ENCODE results near the gene LIPC.

- no peak for TF ChIP-seq CEBPB (IDR thresholded peaks at IDR 0.05; ENCODE audit: low read depth, low read length)
- TF ChIP-seq CTCF (conservative IDR thresholded peaks at IDR 0.05; ENCODE audit: low read depth, low read length): no peak
- TF ChIP-seq POLR2A (IDR thresholded peaks at IDR 0.05; ENCODE audit: low read depth, low read length): no peak
- TF ChIP-seq RFX5 (IDR thresholded peaks at IDR 0.05; ENCODE audit: low read depth, low read length): no peak
- no peak for TF ChIP-seq MAFK (IDR thresholded peaks at IDR 0.05; ENCODE audit: low read depth, low read length)
These were observed 119.4 kb downstream of the LIPC start for GRCh38 chr15:58551084-58551763.

Data from IMR-90 (cell line).